HCT116 (cell line): ENCODE data around the gene GNPTG.

Experiments used
- CEBPB ChIP-seq: IDR thresholded peaks from 2 replicates; pipeline ENCODE4 v1.6.1; 2012; ENCODE audit warnings: low read depth
- ELF1 ChIP-seq: IDR thresholded peaks from 2 replicates; pipeline ENCODE4 v1.6.1; 2012; ENCODE audit warnings: low read depth, borderline replicate concordance
- EZH2 ChIP-seq: fragments of 200-600 bp; sonication (generic); IDR thresholded peaks from 2 replicates; pipeline ENCODE4 v1.6.1; 2017; ENCODE audit warnings: antibody characterized with exemption, mixed run types
- JUND ChIP-seq: IDR thresholded peaks from 2 replicates; pipeline ENCODE4 v1.6.1; 2012
- POLR2A ChIP-seq: IDR thresholded peaks from 2 replicates; pipeline ENCODE4 v1.7.0; 2011; ENCODE audit warnings: borderline replicate concordance; ENCODE audit not compliant: insufficient read depth, insufficient read length; ENCODE audit errors: extremely low read depth
- POLR2AphosphoS5 ChIP-seq: IDR thresholded peaks from 2 replicates; pipeline ENCODE4 v1.6.1; 2011; ENCODE audit warnings: mild to moderate bottlenecking, low read depth, low read length, moderate library complexity
- RAD21 ChIP-seq: IDR thresholded peaks from 2 replicates; pipeline ENCODE4 v1.6.1; 2012; ENCODE audit warnings: low read depth, mild to moderate bottlenecking
- SIN3A ChIP-seq: IDR thresholded peaks from 2 replicates; pipeline ENCODE4 v1.6.1; 2012; ENCODE audit warnings: low read depth
- YY1 ChIP-seq: IDR thresholded peaks from 2 replicates; pipeline ENCODE4 v1.6.1; 2011; ENCODE audit warnings: low read length, low read depth, moderate library complexity, mild to moderate bottlenecking; ENCODE audit not compliant: insufficient replicate concordance; ENCODE audit errors: extremely low read depth
- ZNF274 ChIP-seq: fragments of 200-500 bp; sonication (Bioruptor generic); IDR thresholded peaks from 2 replicates; pipeline ENCODE4 v1.6.1; 2014; ENCODE audit warnings: mild to moderate bottlenecking, low read depth, low read length, inconsistent platforms
- TF ChIP-seq, protein P1 (sequence below): IDR thresholded peaks from 2 replicates; pipeline ENCODE4 v1.6.1; 2012; ENCODE audit warnings: low read depth
- TF ChIP-seq, protein P2 (sequence below), 3 experiments: fragments of 200-600 bp in 1 of 3; sonication (generic) in 1 of 3; IDR thresholded peaks in 2 of 3; conservative IDR thresholded peaks in 1 of 3; 2 replicates each; pipeline ENCODE4 v1.5.1; 2012 to 2017; ENCODE audit warnings: low read depth in 2 of 3, low read length in 2 of 3, antibody characterized with exemption in 1 of 3, borderline replicate concordance in 1 of 3, control low read depth in 1 of 3, mild to moderate bottlenecking in 1 of 3, mixed read lengths in 1 of 3, mixed run types in 1 of 3, moderate library complexity in 1 of 3; ENCODE audit not compliant: insufficient read depth in 1 of 3
- TF ChIP-seq, protein P3 (sequence below): IDR thresholded peaks from 2 replicates; pipeline ENCODE4 v1.6.1; 2011; ENCODE audit warnings: mild to moderate bottlenecking, low read length, moderate library complexity; ENCODE audit not compliant: insufficient replicate concordance; ENCODE audit errors: extremely low read depth

DNA sequence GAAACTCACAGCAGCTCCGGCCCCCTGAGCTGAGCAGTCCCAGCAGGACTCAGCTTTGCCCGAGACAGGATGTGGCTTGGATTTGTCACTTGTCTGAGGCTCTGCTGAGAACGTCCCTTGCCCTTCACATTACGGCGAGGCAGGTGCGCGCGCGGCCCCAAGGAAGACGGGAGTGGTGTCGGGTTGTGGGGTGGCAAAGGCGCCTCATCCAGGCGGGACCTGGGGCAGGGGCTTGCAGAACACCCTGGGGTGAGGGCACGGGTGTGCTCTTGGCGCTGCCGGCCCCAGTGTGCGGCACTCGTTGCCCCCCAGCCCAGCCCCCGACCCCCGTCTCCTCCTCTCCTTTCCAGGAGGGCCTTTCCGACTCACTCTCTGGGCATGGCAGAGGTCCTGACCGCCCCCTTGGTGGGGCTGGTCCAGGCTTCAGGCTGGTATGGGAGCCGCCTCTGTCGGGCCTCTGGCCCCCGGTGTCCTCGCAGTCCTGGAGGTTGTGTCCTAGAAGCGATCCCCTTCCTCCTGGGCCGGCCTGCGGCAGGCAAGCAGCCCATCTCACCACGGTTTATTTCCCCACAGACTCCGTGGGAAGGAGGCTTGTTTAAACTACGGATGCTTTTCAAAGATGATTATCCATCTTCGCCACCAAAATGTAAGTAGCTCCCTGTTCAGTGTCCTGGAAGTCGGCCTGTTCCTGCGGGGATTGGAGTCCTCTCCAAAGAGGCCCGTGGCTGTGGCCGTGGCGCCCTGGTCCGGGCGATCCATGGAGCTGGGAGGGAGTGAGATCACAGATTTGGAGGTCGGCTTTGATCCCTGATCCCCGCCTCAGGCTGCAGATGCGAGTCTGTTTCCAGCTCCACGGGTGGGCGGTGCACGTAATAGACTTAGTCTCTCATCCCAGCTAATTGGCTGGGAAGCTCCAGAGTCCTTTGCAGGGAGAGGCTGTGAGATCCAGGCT, 36.4 kb upstream of the GNPTG start:
- TF ChIP-seq, protein P1, sequence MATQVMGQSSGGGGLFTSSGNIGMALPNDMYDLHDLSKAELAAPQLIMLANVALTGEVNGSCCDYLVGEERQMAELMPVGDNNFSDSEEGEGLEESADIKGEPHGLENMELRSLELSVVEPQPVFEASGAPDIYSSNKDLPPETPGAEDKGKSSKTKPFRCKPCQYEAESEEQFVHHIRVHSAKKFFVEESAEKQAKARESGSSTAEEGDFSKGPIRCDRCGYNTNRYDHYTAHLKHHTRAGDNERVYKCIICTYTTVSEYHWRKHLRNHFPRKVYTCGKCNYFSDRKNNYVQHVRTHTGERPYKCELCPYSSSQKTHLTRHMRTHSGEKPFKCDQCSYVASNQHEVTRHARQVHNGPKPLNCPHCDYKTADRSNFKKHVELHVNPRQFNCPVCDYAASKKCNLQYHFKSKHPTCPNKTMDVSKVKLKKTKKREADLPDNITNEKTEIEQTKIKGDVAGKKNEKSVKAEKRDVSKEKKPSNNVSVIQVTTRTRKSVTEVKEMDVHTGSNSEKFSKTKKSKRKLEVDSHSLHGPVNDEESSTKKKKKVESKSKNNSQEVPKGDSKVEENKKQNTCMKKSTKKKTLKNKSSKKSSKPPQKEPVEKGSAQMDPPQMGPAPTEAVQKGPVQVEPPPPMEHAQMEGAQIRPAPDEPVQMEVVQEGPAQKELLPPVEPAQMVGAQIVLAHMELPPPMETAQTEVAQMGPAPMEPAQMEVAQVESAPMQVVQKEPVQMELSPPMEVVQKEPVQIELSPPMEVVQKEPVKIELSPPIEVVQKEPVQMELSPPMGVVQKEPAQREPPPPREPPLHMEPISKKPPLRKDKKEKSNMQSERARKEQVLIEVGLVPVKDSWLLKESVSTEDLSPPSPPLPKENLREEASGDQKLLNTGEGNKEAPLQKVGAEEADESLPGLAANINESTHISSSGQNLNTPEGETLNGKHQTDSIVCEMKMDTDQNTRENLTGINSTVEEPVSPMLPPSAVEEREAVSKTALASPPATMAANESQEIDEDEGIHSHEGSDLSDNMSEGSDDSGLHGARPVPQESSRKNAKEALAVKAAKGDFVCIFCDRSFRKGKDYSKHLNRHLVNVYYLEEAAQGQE = no peak
- no peak for TF ChIP-seq RAD21
- TF ChIP-seq, protein P2, sequence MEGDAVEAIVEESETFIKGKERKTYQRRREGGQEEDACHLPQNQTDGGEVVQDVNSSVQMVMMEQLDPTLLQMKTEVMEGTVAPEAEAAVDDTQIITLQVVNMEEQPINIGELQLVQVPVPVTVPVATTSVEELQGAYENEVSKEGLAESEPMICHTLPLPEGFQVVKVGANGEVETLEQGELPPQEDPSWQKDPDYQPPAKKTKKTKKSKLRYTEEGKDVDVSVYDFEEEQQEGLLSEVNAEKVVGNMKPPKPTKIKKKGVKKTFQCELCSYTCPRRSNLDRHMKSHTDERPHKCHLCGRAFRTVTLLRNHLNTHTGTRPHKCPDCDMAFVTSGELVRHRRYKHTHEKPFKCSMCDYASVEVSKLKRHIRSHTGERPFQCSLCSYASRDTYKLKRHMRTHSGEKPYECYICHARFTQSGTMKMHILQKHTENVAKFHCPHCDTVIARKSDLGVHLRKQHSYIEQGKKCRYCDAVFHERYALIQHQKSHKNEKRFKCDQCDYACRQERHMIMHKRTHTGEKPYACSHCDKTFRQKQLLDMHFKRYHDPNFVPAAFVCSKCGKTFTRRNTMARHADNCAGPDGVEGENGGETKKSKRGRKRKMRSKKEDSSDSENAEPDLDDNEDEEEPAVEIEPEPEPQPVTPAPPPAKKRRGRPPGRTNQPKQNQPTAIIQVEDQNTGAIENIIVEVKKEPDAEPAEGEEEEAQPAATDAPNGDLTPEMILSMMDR (IDR thresholded peaks at IDR 0.05 in 2 of 3, conservative IDR thresholded peaks at IDR 0.05 in 1 of 3; ENCODE audit: borderline replicate concordance in 1 of 3, insufficient read depth in 1 of 3, low read depth in 2 of 3, low read length in 2 of 3) = no peak
- TF ChIP-seq CEBPB = no peak
- TF ChIP-seq ZNF274 = no peak
- no peak for TF ChIP-seq POLR2A
- TF ChIP-seq, protein P3, sequence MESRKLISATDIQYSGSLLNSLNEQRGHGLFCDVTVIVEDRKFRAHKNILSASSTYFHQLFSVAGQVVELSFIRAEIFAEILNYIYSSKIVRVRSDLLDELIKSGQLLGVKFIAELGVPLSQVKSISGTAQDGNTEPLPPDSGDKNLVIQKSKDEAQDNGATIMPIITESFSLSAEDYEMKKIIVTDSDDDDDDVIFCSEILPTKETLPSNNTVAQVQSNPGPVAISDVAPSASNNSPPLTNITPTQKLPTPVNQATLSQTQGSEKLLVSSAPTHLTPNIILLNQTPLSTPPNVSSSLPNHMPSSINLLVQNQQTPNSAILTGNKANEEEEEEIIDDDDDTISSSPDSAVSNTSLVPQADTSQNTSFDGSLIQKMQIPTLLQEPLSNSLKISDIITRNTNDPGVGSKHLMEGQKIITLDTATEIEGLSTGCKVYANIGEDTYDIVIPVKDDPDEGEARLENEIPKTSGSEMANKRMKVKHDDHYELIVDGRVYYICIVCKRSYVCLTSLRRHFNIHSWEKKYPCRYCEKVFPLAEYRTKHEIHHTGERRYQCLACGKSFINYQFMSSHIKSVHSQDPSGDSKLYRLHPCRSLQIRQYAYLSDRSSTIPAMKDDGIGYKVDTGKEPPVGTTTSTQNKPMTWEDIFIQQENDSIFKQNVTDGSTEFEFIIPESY = no peak
- TF ChIP-seq JUND = no peak
- no peak for TF ChIP-seq YY1
- no peak for TF ChIP-seq SIN3A
- TF ChIP-seq POLR2AphosphoS5 = no peak
- no peak for TF ChIP-seq EZH2
- no peak for TF ChIP-seq ELF1
